AG08396 (cell line): ENCODE results near the gene BRF1.
"Not testable (repeated sequence)": the region's sequence is repeated elsewhere in the genome, so short reads cannot be mapped to it uniquely, and the experiment has no call there.

ENCODE experiments used
- DNase-seq: peaks from one replicate; pipeline ENCODE4 v3.0.0; 2012; ENCODE audit warnings: low spot score, mixed read lengths

Gene BRF1

DNA sequence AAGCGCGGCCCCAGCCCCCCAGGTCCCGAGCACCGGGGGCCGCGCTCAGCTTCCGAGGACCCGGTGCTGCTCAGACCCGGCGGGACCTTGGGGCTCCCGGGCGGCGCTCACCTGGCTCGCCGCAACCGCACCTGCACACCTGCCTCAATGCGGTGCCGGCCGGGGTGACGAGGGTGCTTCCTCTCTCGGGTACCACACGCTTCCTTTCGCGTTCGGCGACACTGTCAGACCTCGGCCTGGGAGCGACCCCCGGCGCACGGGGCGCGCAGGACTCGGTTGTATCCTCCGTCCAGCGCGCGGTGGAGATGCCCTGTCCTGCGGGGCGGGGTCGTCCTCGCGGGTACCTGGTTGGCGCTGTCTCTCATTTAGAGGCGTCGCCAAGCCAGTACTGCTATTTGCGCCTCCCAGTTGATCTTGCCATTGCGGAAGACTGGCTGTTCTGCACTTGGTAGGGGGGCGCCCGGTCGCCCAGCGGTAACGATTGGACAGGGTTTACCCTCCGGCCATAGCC is 14.5 kb upstream of the BRF1 start:
- DNase-seq, result peak; percentile 41

DNA sequence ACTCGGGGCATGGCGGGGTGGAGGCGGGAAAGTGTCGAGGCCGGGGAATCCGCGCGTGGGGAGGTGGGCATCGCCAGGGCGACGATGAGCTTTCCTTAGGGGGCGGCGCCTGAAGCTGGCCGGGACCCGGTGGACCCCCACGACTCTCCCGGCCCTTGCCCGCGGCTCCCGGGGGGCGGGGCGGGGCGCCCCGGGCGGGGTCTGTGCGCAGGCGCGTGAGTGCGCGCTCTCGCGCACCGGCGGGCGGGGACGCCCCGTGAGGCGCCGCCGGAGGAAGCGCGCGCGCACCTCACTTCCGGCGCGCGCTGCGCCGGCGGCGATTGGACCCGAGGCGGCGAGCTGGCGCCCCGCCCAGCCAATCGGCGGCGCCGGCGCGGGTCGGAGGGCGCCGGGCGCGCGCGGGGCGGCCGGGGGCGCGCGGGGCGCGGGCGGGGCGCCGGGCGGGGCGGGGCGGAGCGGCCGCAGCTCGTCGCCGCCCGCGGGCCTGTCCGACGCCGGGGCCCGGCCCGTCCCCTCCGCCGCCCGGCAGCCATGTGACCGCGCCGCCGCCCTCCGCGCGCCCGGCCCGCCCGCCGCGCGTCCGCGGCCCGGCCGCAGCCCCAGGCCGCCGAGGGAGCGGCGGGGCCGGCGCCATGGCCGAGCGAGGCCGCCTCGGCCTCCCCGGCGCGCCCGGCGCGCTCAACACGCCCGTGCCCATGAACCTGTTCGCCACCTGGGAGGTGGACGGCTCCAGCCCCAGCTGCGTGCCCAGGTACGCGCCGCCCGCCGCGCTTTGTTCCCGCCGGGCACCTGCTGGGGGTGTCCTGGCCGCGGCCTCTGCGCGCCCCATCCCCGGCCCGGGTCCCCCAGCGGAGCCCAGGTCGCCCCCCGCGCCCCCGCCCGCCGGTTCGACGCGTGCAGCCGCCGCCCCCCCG is 13.7 kb upstream of the BRF1 start, which contains the start of gene PACS2:
TSS of gene PACS2 (plus strand) at position 462 of the 914 bp plus-strand sequence. CDS start at position 633, 171 bp downstream.
- peak; percentile 100 for DNase-seq

DNA sequence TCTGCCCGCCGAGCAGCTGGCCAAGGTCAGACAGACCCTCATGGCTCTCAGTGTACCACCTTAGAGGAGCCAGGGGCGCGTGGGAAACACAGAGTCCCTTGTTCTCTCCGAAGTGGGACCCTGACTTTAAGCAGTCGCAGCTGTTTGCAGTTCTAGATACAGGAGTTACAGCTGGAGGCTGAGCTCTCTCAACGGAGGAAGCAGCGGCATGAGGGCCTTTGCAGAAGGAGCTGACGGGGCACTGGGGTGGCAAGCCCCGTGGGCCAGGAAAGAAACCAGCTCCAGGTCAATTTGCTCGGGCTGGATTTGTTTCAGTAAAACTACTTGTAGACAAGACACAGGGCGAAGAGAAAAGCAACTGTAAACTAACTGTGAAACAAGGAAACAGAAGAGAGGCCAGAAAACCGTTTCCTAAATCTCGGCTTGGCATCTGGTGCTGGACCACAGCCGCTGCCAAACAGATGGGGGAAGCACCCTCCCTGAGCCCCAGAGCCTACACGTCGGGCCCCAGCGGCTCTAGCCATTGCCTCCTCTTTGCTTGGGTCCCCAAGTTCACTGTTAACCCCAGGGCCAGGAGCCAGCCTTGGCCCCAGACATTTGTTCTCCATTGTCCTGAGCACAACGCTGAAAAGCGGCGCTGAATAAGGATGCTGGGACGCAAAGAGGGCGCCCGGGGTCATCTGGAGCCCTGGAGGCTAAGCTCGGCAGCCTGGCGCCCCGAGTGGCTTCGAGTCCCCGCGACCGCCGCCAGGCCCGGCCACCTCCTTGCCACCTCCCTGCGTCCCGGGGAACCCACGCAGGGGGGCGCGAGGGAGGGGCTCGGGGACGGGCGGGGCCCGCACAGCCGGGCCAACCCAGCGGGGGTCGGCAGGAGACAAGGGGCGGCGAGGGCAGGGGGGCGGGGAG is 12.8 kb upstream of the BRF1 start:
- peak; percentile 38 for DNase-seq

DNA sequence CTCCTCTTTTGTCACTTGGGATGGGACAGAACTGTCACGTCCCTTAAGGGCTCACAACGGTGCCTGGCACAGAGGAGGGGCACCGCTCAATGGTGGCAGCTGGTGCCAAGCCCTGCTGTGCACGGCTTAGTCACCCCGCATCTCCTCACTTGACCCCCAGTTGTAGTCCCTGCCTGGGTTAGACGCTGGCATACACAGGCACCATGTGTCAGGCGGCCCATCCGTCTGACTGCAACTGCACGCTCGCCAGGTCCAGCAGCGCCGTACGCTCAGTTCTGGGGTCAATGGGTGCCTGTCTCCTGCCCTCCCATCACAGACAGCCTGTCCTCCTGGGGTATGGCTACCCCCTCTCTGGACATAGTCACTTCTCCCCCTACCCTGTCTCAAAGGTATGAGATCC is 12.2 kb upstream of the BRF1 start:
- peak; percentile 5 for DNase-seq

DNA sequence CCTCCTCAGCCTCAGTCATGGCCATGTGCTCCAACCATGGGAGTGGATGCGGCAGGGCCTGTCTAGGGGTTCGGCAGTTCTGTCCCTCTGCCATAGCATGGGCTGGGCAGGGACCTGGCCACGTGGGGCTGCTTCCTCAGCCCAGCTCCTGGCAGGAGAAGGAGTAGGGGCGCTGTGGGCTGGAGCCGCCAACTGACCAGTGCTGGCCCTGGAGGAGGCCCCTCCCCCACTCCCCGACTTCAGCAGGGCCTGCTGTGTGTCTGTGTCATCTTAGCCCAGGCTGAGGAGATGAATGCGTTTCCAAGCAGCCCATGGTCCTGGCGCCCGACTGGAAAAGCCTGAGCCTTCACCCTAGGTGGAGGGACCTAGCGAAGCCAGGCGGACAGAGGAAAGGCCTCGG is 11.0 kb upstream of the BRF1 start:
- DNase-seq, result no peak

DNA sequence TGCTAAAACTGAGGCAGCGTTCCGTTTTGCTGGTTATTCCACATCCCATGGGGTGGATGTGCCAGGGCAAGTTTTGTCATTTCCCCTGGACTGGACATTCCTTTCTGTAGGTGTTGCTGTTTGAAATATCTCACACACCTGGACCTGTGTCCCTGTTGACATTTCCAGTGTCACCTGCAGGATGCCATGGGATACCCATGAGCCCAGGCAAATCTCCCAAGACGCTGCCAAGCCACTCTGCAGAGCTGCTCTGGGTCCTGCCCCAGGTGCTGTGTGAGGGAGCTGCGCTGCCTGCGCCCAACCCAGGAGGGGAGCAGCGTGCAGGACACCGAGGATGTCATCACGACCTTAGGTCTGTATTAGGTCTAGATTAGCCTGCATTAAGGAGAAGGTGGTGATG is 8.6 kb upstream of the BRF1 start:
- no peak for DNase-seq

DNA sequence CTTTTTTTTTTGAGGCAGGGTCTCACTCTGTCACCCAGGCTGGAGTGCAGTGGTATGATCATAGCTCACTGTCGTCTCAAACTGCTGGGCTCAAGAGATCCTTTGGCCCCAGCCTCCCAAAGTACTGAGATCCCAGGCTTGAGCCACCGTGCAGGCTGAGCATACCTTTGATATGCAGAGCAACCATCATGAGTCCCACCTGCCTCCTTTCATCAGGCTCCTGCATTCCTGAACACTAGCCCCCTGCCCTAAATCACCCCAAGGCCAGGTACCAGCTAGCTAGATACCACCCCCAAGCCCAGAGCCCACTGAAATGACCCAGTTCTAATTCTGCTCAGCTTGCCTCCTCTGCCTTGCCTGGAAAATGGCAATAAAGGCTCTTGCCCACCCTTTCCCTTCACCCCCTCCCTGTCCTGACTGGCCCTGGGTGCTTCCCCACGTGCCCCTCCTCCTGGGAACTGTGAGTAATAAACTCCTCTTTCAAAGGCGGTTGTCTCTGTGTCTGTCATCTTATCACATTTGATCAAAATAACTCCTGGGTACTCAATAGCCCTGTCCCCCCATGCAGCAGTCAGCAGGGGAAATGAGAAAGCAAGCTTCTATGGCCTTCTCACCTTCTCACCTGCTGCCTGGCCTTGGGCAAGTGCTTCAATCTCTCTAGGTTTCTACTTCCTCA is 6.4 kb upstream of the BRF1 start:
- no peak for DNase-seq

DNA sequence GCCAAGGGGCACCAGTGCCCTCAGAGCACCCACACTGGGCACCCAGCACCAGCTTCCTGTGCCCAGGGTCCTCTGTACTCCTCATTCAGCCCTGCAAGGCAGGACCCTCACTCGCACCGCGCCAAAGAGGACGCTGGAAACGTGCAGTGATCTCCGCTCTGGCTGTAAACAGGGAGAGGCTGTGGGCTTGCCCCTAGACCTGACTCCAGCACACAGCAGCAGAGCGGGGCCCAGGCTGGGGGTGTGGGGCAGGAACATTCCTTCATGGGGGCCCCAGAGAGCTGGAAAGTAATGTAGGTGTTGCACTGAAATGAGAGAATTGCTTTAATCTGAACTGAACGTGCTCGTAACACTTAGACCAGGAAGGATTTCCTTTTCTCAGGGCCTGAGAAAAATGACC is 5.0 kb upstream of the BRF1 start:
- no peak for DNase-seq

DNA sequence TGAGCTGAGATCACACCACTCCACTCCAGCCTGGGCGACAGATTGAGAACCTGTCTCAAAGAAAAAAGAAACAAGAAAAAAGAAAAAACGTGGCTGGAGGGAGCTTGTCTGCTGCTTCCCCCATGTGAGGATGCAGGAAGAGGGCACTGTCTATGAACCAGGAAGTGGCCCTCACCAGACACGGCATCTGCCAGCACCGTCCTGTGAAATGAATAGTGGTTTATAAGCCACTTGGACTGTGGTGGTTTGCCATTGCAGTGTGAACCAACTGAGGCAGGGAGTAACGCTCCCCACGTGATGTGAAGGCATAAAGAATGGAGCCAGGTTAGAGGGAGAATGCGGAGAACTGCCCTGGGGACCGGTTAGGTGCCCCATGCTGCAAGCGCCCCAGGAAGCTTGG is 4.5 kb upstream of the BRF1 start:
- DNase-seq, result no peak

DNA sequence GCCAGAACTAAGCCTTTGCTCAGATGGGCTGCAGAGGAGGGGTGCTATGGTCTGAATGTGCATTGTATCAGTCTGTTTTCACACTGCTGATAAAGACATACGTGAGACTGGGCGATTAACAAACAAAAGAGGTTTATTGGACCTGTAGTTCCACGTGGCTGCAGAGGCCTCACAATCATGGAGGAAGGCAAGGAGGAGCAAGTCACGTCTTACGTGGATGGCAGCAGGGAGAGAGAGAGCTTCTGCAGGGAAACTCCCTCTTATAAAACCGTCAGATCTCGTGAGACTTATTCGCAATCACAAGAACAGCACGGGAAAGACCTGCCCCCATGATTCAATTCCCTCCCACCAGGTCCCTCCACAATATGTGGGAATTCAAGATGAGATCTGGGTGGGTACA is 3.8 kb upstream of the BRF1 start:
- DNase-seq, result no peak

DNA sequence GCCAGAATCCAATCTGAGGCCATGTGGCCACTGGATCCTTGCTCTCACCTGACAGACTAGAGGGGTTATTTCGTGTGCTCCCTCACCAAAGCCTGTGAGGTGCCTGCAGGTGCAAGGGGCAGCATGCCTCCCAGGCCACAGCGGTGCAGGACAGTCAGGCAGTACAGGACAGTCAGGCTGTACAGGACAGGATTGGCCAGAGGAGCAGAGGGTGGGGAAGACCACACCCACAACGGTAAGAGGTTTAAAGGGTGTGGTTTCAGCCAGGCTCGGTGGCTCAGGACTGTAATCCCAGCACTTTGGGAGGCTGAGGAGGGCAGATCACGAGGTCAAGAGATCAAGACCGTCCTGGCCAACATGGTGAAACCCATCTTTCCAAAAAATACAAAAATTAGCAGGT is 3.1 kb upstream of the BRF1 start:
- no peak for DNase-seq

DNA sequence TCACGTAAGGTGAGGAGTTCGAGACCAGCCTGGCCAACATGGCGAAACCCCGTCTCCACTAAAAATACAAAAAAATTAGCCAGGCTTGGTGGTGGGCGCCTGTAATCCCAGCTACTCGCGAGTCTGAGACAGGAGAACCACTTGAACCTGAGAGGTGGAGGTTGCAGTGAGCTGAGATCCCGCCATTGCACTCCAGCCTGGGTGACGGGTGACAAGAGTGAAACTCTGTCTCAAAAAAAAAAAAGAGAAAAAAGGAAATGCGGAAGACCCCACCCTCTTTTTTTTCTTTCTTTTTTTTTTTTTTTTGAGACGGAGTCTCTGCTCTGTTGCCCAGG is 1.1 kb upstream of the BRF1 start:
- not testable (repeated sequence) for DNase-seq

DNA sequence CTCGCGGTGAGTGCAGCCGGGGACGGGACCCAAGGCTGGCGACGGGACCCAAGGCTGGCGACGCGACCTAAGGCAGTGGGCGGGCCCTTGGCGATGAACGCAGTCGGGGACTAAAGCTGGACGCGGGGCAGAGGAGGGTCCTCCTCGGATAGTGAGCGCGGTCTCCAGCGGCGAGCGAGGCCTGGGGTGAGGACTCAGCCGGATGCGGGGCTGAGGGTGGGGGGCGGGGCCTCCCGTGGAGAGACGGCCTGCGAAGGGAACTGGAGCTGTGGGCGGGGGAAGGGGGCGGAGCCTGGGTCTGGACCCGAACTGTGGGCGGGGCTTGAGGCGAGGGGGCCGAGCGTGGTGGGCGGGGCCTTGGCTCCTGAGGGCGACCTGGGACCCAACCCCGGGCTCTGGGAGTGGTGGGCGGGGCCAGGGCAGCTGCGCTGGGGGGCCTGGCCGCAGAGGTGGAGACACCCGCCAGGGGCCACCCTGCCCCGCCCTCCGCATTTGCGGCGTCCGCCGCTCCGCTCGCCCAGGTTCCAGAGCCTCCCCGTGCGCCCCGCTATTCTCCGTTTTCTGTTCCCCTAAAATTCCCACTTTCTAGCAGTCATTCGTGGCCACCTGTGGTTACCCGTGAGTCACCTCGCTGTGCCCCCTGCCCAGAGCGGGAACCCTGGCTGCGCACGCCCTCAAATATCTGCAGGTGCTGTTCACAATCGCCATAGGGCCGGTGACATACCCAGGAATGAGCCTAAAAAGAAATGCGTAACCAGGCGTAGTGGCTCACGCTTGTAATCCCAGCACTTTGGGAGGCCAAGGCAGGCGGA is 508 bp upstream of the BRF1 start:
- DNase-seq, result peak; percentile 100

DNA sequence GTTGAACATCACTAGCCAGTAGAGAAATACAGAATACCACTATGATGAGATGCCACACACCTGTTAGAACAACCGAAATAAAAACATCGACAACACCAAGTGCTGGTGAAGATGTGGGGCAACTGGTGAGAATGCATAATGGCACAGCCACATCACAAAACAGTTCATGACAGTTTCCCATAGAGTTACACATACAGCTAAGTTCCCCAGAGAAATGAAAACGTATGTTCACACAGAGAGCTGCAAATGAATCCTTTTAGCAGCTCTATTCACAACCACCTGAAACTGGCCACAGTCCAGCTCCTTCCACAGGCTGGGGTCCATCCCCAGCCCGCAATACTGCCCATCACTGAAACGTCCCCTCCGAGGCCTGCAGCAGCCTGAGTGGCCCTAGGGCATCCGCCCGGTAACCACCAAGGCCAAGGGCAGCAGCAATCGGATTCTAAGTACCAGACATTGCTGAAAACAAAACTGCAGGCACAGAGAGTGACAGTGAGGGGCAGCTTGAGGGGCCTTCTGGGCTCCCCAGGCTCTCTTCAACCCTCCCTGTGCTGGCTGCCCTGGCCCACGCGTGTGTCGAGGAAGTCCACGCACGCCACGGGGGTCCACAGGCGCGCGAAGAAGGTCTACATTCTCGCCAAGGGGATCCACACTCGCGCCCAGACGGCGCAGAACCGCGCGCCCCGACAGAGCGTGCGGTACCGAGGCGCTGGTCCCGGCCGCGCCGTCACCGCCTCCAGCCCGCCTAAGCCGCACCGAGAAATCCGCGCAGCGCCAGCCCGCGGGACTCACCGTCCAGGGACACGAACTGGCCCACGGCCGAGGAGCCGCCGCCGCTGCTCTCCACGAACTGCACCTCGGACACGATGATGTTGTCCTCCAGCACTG is 903 bp downstream of the BRF1 start:
- DNase-seq, result peak; percentile 15

DNA sequence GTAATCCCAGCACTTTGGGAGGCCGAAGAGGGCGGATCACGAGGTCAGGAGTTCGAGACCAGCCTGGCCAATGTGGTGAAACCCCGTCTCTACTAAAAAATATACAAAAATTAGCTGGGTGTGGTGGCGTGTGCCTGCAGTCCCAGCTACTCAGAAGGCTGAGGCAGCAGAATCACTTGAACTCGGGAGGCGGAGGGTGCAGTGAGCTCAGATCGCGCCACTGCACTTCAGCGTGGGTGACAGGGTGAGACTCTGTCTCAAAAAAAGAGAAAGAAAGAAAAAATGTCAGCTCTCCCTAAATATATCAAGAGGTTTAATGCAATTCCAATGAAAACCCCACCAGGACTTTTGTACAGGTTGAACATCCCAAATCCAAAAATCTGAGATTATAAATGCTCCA is 3.5 kb downstream of the BRF1 start:
- not testable (repeated sequence) for DNase-seq

DNA sequence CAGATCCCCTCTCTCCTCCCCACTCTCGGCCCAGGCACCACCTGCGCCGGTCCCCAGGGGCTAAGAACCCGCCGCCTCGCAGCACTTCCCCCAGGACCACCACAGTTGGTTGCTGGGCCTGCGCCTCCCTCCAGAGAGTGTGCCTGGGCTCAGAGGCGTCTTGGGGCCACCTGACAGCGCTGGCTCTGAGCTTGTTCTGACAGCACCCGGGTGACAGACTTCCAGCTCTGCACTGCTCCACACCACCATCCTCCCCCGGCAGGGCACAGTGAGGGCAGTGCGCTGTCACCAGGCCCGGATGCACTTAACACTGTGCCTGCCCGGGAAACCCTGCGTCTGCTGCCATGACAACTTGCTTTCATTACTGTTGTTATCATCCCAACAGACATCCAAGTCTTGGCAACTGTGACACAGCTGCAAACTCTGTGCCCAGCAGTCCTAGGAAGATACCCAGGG is 6.6 kb downstream of the BRF1 start:
- peak; percentile 69 for DNase-seq

DNA sequence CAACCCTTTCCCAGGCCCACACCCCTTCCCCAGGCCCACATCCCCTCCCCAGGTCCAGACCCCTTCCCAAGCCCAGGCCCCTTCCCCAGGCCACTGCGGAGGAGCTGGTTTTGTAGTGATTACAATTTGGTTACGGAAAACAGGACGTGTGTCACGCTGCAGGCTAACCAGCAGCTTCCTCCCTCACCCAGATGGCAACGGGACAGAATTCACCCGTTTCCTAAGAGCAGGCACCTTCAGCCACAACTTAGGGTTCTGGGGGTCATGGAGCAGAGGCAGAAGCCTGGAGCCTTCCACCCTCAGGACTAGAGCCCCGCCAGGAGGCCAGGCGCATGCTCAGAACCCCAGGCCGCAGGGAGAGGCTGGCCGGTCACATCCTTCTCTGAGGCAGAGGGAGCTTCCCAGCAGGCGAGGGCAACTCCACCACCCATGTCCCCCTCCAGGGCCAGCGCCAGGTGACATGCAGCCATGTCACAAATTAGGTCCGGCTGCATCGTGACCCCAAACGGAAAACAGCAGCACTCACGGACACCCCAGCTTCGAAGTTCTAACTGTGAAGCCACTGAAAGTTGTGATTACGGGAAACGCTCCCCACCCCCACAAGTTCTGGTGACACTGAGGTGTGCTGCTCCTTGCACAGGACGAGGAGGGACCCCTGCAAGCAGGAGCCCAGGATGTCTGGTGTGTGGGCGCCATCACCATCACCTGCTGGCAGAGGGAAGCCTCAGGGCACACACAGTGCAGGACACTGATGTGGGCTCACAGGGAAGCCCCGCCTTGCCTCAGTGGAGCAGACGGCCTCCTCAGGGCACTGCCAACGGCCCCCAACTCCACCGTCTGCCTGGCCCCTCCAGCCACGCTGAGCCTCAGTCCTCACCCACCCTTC is 7.7 kb downstream of the BRF1 start:
- no peak for DNase-seq

DNA sequence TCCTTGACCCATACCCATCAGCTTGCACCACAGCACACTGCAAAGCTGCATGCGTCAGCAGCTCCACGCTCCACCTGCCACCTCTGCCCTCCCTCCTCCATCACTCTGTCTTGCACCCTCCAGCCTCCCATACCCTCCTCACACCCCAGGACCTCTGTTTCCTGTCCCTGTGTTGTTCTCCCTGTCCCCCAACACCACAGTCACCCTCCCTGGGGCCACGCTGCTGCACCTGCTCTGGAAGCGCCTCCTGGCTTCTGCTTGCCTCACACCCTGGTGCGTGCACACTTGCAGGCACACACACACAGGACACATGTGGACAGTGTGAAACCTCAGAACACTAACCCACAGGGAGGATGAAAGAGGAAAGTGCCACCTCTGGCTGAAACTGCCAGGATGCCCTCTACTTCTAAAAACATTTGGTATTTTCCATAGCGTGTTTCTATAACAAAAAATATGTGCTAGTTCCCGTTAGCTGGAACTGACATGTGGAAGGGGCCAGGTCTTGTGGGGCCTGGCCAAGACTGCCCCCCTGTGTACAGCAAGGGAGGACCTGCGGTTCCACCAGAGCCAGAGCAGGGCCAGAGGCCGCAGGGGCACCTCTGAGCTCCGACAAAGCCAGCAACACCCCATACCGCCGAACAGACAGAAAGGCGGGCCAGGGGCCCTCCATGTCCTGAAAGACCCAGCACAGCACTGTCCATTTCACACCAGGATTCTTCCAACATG is 10.0 kb downstream of the BRF1 start:
- DNase-seq, result no peak
